ENCODE results near the gene ELF1.

DNA sequence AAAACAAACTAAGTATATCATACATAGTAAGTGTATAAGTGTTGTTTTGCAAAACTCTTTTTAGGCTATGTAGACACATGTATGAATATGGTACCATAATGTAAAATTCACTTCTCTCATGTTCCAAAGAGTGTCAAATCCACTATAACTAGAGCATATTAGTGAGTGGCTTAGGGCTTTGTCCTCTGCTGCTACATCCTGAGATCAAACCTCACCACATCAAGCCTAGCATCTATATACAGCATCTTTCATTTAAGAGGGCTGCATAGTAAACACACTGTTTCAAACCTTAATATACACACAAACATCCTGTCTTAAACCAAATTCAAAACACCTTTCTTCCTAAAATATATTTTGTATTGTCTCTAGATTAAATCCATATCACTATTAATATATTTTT is 38.7 kb downstream of the ELF1 start:
- TF ChIP-seq EZH2 (IDR thresholded peaks at IDR 0.05): no peak
- TF ChIP-seq POLR2AphosphoS5 (IDR thresholded peaks at IDR 0.05; ENCODE audit: borderline replicate concordance, low read depth, low read length): no peak
